ENCODE data around the gene POLA2.
"Not testable (repeated sequence)": the region's sequence is repeated elsewhere in the genome, so short reads cannot be mapped to it uniquely, and the experiment has no call there.

The POLA2 gene

GRCh38 chr11:65242389-65242788, 19.4 kb upstream of the POLA2 start:
- DNase-seq (ENCODE audit: low read depth, low spot score): no peak

GRCh38 chr11:65243797-65244196, 18.0 kb upstream of the POLA2 start:
- DNase-seq (ENCODE audit: low read depth, low spot score): no peak

- DNase-seq (ENCODE audit: low read depth, low spot score): not testable (repeated sequence)
Measured at GRCh38 chr11:65245046-65245445, 16.7 kb upstream of the POLA2 start.

GRCh38 chr11:65246506-65246905, 15.3 kb upstream of the POLA2 start:
- DNase-seq (ENCODE audit: low read depth, low spot score): no peak

- not testable (repeated sequence) for DNase-seq (ENCODE audit: low read depth, low spot score)
Measured at GRCh38 chr11:65248184-65248710, 13.5 kb upstream of the POLA2 start.

GRCh38 chr11:65251476-65251875, 10.3 kb upstream of the POLA2 start:
- no peak for DNase-seq (ENCODE audit: low read depth, low spot score)

GRCh38 chr11:65254724-65255123, 7.0 kb upstream of the POLA2 start:
- no peak for DNase-seq (ENCODE audit: low read depth, low spot score)

- DNase-seq (ENCODE audit: low read depth, low spot score): no peak
Measured at GRCh38 chr11:65258988-65259387, 2.8 kb upstream of the POLA2 start.

GRCh38 chr11:65260302-65260701, 1.5 kb upstream of the POLA2 start:
- DNase-seq (ENCODE audit: low read depth, low spot score): no peak

GRCh38 chr11:65260756-65261590, 789 bp upstream of the POLA2 start:
- DNase-seq (ENCODE audit: low read depth, low spot score): no peak

- no peak for DNase-seq (ENCODE audit: low read depth, low spot score)
Measured at GRCh38 chr11:65262381-65262680, 569 bp downstream of the POLA2 start.

- no peak for DNase-seq (ENCODE audit: low read depth, low spot score)
Measured at GRCh38 chr11:65262776-65263175, 1.0 kb downstream of the POLA2 start.

- not testable (repeated sequence) for DNase-seq (ENCODE audit: low read depth, low spot score)
Measured at GRCh38 chr11:65264747-65265146, 3.0 kb downstream of the POLA2 start.

GRCh38 chr11:65266210-65266609, 4.4 kb downstream of the POLA2 start:
- DNase-seq (ENCODE audit: low read depth, low spot score): no peak

- DNase-seq (ENCODE audit: low read depth, low spot score): peak; percentile 76
Measured at GRCh38 chr11:65274735-65275682, 13.2 kb downstream of the POLA2 start.

GRCh38 chr11:65275906-65276305, 14.1 kb downstream of the POLA2 start:
- DNase-seq (ENCODE audit: low read depth, low spot score): no peak

- DNase-seq (ENCODE audit: low read depth, low spot score): no peak
Measured at GRCh38 chr11:65277631-65278277, 16.0 kb downstream of the POLA2 start.

GRCh38 chr11:65278356-65278755, 16.6 kb downstream of the POLA2 start:
- DNase-seq (ENCODE audit: low read depth, low spot score): no peak

- no peak for DNase-seq (ENCODE audit: low read depth, low spot score)
Measured at GRCh38 chr11:65279279-65279678, 17.5 kb downstream of the POLA2 start.

GRCh38 chr11:65279741-65280440, 18.1 kb downstream of the POLA2 start:
- DNase-seq (ENCODE audit: low read depth, low spot score): no peak

GRCh38 chr11:65280646-65281045, 18.9 kb downstream of the POLA2 start:
- DNase-seq (ENCODE audit: low read depth, low spot score): no peak
